Effector memory CD4-positive, alpha-beta T cell (primary cell): ENCODE results near the gene BCKDHB.

Experiments used
- DNase-seq, 3 donors: peaks; one replicate each; pipeline ENCODE4 v3.0.0-alpha.2; 2020
- H3K27ac ChIP-seq: 2 replicates; pipeline ENCODE4 v1.7.0; 2013; ENCODE audit warnings: mild to moderate bottlenecking, low read length, moderate library complexity; ENCODE audit not compliant: insufficient read depth, poor library complexity, severe bottlenecking
- H3K27me3 ChIP-seq: replicated peaks from 2 replicates; pipeline ENCODE4 v1.7.0; 2013; ENCODE audit warnings: mild to moderate bottlenecking, low read length; ENCODE audit not compliant: insufficient read depth, control insufficient read depth, poor library complexity, severe bottlenecking
- H3K36me3 ChIP-seq: 2 replicates; pipeline ENCODE4 v1.7.0; 2013; ENCODE audit warnings: mild to moderate bottlenecking, low read length, moderate library complexity; ENCODE audit not compliant: control insufficient read depth, insufficient read depth
- H3K4me1 ChIP-seq: 2 replicates; pipeline ENCODE4 v1.7.0; 2013; ENCODE audit warnings: low read length, mild to moderate bottlenecking; ENCODE audit not compliant: control insufficient read depth, insufficient read depth, poor library complexity, severe bottlenecking
- H3K4me3 ChIP-seq: 2 replicates; pipeline ENCODE4 v1.7.0; 2013; ENCODE audit warnings: low read length, low read depth, mild to moderate bottlenecking; ENCODE audit not compliant: insufficient read depth, poor library complexity, severe bottlenecking
- H3K9me3 ChIP-seq: 2 replicates; pipeline ENCODE4 v1.7.0; 2013; ENCODE audit warnings: mild to moderate bottlenecking, low read length, moderate library complexity; ENCODE audit not compliant: control insufficient read depth

The BCKDHB gene

GRCh38 chr6:80343511-80343910 lies 237.0 kb downstream of the BCKDHB start:
- Histone ChIP-seq H3K27me3 (no peaks in the 10 kb centered on the region), H3K27ac (no peak overlapping the region), H3K9me3 (no peaks in the 10 kb centered on the region), H3K4me3 (no peak overlapping the region), H3K36me3 (no peaks in the 10 kb centered on the region), H3K4me1 (no peaks in the 10 kb centered on the region)
- DNase-seq = no peak

GRCh38 chr6:80347101-80347500 lies 240.6 kb downstream of the BCKDHB start:
- no peaks in the 10 kb centered on the region for H3K36me3 ChIP-seq
- H3K27ac ChIP-seq = no peak overlapping the region
- H3K4me1 ChIP-seq = no peaks in the 10 kb centered on the region
- no peaks in the 10 kb centered on the region for H3K27me3 ChIP-seq
- no peak for DNase-seq
- H3K9me3 ChIP-seq = no peaks in the 10 kb centered on the region
- H3K4me3 ChIP-seq = no peak overlapping the region

DNA sequence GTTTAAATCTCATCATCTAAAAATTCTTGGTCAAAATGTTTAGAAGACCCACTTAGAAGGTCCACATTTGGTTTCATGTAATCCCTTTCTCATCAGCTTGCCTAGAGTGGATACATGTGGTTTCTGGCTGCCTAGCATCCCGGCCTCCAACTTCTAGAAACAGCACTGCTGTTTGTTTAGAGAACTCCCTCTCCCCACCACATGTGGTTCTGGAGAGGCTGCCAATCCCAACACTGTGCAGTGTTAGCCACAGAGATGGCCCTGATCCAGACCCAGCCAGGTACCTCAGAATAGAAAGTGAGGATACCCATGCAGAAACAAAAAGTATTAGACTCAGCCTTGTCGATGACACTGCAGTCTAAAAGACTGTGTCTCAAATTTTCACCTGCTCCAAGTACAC lies 241.8 kb downstream of the BCKDHB start:
- DNase-seq = no peak
- H3K4me1 ChIP-seq = no peaks in the 10 kb centered on the region

DNA sequence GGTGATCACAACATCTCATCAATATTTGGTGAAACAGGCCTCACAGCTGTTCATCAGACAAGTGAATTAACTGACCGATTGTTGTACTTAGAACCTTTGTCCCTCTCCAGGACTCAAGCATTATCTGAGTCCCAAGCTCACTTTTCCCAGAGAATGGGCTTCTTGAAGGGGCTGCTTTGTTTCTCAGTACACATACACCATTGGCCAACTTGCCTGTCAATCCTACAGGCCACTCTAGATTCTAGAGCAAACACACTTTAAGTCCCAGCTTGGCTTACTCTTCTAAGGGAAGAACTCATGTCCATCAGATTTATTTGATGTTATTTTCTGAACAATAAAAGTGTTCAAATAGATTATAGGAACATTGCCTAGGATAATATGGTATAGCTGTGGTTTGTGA lies 249.5 kb downstream of the BCKDHB start:
- no peaks in the 10 kb centered on the region for H3K36me3 ChIP-seq
- no peaks in the 10 kb centered on the region for H3K27me3 ChIP-seq
- no peak overlapping the region for H3K4me3 ChIP-seq
- DNase-seq = no peak
- H3K27ac ChIP-seq = no peak overlapping the region
- H3K4me1 ChIP-seq = no peaks in the 10 kb centered on the region
- H3K9me3 ChIP-seq = no peaks in the 10 kb centered on the region

More for the DNA sequence above, 241.8 kb downstream of the BCKDHB start:
- Histone ChIP-seq H3K27ac (no peak overlapping the region), H3K9me3 (no peaks in the 10 kb centered on the region), H3K36me3 (no peaks in the 10 kb centered on the region), H3K27me3 (no peaks in the 10 kb centered on the region), H3K4me3 (no peak overlapping the region)

GRCh38 chr6:80356545-80356944 lies 250.1 kb downstream of the BCKDHB start:
- Histone ChIP-seq H3K4me1 (no peaks in the 10 kb centered on the region), H3K4me3 (no peak overlapping the region), H3K27me3 (no peaks in the 10 kb centered on the region), H3K9me3 (no peaks in the 10 kb centered on the region), H3K36me3 (no peaks in the 10 kb centered on the region), H3K27ac (no peak overlapping the region)
- no peak for DNase-seq

DNA sequence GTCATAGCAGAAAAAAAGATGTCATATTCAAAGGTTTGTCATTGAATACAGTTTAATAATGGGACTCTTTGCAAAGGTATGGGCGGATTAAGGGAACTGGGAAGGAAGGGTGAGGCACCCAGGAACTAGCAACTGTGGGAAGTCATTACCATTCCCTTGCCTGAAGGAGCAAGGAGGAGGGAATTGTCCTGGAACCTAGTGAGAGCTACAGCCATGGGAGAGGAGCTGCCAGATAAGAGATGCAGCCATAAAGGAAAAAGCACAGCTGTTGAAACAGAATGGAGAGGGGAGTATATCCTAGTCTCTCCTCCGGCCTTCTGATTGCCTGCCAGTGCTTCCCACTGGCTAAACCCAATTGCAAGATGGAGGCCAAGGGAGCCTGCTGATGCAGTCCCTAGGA lies 250.6 kb downstream of the BCKDHB start:
- Histone ChIP-seq H3K4me1 (no peaks in the 10 kb centered on the region), H3K36me3 (no peaks in the 10 kb centered on the region), H3K4me3 (no peak overlapping the region), H3K9me3 (no peaks in the 10 kb centered on the region), H3K27me3 (no peaks in the 10 kb centered on the region), H3K27ac (no peak overlapping the region)
- no peak for DNase-seq

GRCh38 chr6:80357674-80358073 lies 251.2 kb downstream of the BCKDHB start:
- H3K4me1 ChIP-seq = no peaks in the 10 kb centered on the region
- DNase-seq = no peak
- no peak overlapping the region for H3K4me3 ChIP-seq
- no peaks in the 10 kb centered on the region for H3K36me3 ChIP-seq
- H3K27ac ChIP-seq = no peak overlapping the region
- H3K27me3 ChIP-seq = no peaks in the 10 kb centered on the region
- H3K9me3 ChIP-seq = no peaks in the 10 kb centered on the region

- Histone ChIP-seq H3K36me3 (no peaks in the 10 kb centered on the region), H3K4me1 (no peaks in the 10 kb centered on the region), H3K4me3 (no peak overlapping the region), H3K27ac (no peak overlapping the region), H3K9me3 (no peaks in the 10 kb centered on the region), H3K27me3 (no peaks in the 10 kb centered on the region)
- DNase-seq = no peak
These were observed 257.1 kb downstream of the BCKDHB start for GRCh38 chr6:80363501-80364122.

- Histone ChIP-seq H3K4me3 (no peak overlapping the region), H3K9me3 (no peaks in the 10 kb centered on the region), H3K27me3 (no peaks in the 10 kb centered on the region), H3K36me3 (no peaks in the 10 kb centered on the region), H3K4me1 (no peaks in the 10 kb centered on the region), H3K27ac (no peak overlapping the region)
- DNase-seq = no peak
These were observed 257.7 kb downstream of the BCKDHB start for GRCh38 chr6:80364149-80364548.

DNA sequence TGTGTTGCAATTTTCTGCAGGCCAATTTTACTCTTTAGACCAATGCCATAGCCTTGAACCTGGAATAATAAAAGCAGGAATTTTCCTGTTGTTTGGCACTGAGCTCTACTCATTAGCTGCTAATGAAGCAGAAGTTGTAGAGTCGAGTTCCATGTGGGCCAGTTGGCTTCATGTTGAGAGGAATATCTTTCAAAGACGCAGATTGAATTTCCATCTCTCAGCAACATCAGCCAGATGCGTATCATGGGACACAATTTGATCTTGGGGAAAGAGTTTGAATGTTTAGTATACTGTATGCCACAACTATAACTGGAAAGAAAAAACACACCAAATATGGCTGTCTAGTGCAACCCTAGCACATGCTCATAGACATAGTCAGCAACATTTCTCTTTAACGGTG lies 259.6 kb downstream of the BCKDHB start:
- H3K36me3 ChIP-seq = no peaks in the 10 kb centered on the region
- H3K4me3 ChIP-seq = no peak overlapping the region
- H3K27ac ChIP-seq = no peak overlapping the region
- H3K4me1 ChIP-seq = no peaks in the 10 kb centered on the region
- no peaks in the 10 kb centered on the region for H3K9me3 ChIP-seq
- DNase-seq = no peak
- no peaks in the 10 kb centered on the region for H3K27me3 ChIP-seq
